Activated CD8-positive, alpha-beta memory T cell treated with anti-CD3 and anti-CD28 coated beads, Interleukin-2, amount 50 U/mL, for 24 hours (primary cell): ENCODE results near the gene MYOZ1.
"Not testable (repeated sequence)": the region's sequence is repeated elsewhere in the genome, so short reads cannot be mapped to it uniquely, and the experiment has no call there.

Experiments used
- DNase-seq: peaks from one replicate; pipeline ENCODE4 v3.0.0-alpha.2; 2020; ENCODE audit errors: extremely low read depth

Gene MYOZ1

GRCh38 chr10:73647875-73648651 lies 6.8 kb upstream of the MYOZ1 start:
- DNase-seq = no peak

- no peak for DNase-seq
Measured at GRCh38 chr10:73647211-73647874, 6.1 kb upstream of the MYOZ1 start.

GRCh38 chr10:73646598-73647041 lies 5.3 kb upstream of the MYOZ1 start:
- no peak for DNase-seq

- DNase-seq = no peak
Measured at GRCh38 chr10:73645251-73645650, 4.0 kb upstream of the MYOZ1 start.

GRCh38 chr10:73644767-73645166 lies 3.5 kb upstream of the MYOZ1 start:
- DNase-seq = no peak

- DNase-seq = no peak
Measured at GRCh38 chr10:73644015-73644743, 2.9 kb upstream of the MYOZ1 start.

- no peak for DNase-seq
Measured at GRCh38 chr10:73643362-73643761, 2.1 kb upstream of the MYOZ1 start.

GRCh38 chr10:73639286-73639685 lies 2.0 kb downstream of the MYOZ1 start:
- DNase-seq = no peak

GRCh38 chr10:73635781-73636180 lies 5.5 kb downstream of the MYOZ1 start:
- no peak for DNase-seq

GRCh38 chr10:73634421-73634820 lies 6.9 kb downstream of the MYOZ1 start:
- DNase-seq = no peak

GRCh38 chr10:73629165-73629564 lies 12.1 kb downstream of the MYOZ1 start:
- no peak for DNase-seq

- no peak for DNase-seq
Measured at GRCh38 chr10:73628405-73628804, 12.9 kb downstream of the MYOZ1 start.

- no peak for DNase-seq
Measured at GRCh38 chr10:73627300-73627699, 14.0 kb downstream of the MYOZ1 start.

- DNase-seq = peak; percentile 80
Measured at GRCh38 chr10:73625884-73626752, 15.2 kb downstream of the MYOZ1 start.

GRCh38 chr10:73625004-73625883 lies 16.0 kb downstream of the MYOZ1 start:
- no peak for DNase-seq

GRCh38 chr10:73623056-73623455 lies 18.2 kb downstream of the MYOZ1 start:
- DNase-seq = no peak

- DNase-seq = not testable (repeated sequence)
Measured at GRCh38 chr10:73620974-73621373, 20.3 kb downstream of the MYOZ1 start.

- not testable (repeated sequence) for DNase-seq
Measured at GRCh38 chr10:73617143-73617542, 24.1 kb downstream of the MYOZ1 start.

- DNase-seq = no peak
Measured at GRCh38 chr10:73614720-73615119, 26.6 kb downstream of the MYOZ1 start.

- DNase-seq = no peak
Measured at GRCh38 chr10:73609116-73609515, 32.2 kb downstream of the MYOZ1 start.

GRCh38 chr10:73601486-73601921 lies 39.8 kb downstream of the MYOZ1 start:
- no peak for DNase-seq
